Measurements from ENCODE around the gene PALLD.

The PALLD gene

GRCh38 chr4:168639914-168640313 is 143.1 kb downstream of the PALLD start:
- H3K79me1 ChIP-seq (ENCODE audit: low read depth, low read length) = peaks cover 4% of the 10 kb centered on the region
- no peak overlapping the region for H3K14ac ChIP-seq (ENCODE audit: low read length)
- no peak overlapping the region for H3K4ac ChIP-seq (ENCODE audit: low read length)
- DNase-seq (ENCODE audit: low spot score) = no peak
- H2BK12ac ChIP-seq (ENCODE audit: low read length) = no peak overlapping the region
- no peak overlapping the region for H3K4me2 ChIP-seq (ENCODE audit: insufficient read depth, low read length, poor library complexity, severe bottlenecking)
- H3K9ac ChIP-seq (ENCODE audit: low read depth, low read length, poor library complexity) = no peak overlapping the region
- H3K4me3 ChIP-seq (ENCODE audit: low read length in 2 of 2) = no peak overlapping the region
- H3K4me1 ChIP-seq (ENCODE audit: control insufficient read depth in 2 of 2, insufficient read depth in 1 of 2, low read depth in 1 of 2, low read length in 2 of 2) = peaks cover 4 to 8% of the 10 kb centered on the region in 2 donors
- H3K9me3 ChIP-seq (replicated peaks in 1 of 2; ENCODE audit: control insufficient read depth in 2 of 2, insufficient read depth in 1 of 2, low read depth in 1 of 2, low read length in 2 of 2) = no peaks in the 10 kb centered on the region
- no peak overlapping the region for H2BK15ac ChIP-seq (ENCODE audit: low read length)
- H4K8ac ChIP-seq (ENCODE audit: low read depth, low read length) = no peak overlapping the region
- no peak overlapping the region for H2AK5ac ChIP-seq (ENCODE audit: low read depth, low read length)
- H2BK5ac ChIP-seq (ENCODE audit: low read length) = no peak overlapping the region
- H2AFZ ChIP-seq (ENCODE audit: low read length) = no peak overlapping the region
- H3K36me3 ChIP-seq (replicated peaks in 1 of 2; ENCODE audit: control insufficient read depth in 2 of 2, insufficient read depth in 2 of 2, low read length in 2 of 2) = peaks cover 0 to 3% of the 10 kb centered on the region in 2 donors
- H3K18ac ChIP-seq (ENCODE audit: low read length) = no peak overlapping the region
- H2BK120ac ChIP-seq (ENCODE audit: low read depth, low read length) = no peak overlapping the region
- no peak overlapping the region for H3K23ac ChIP-seq (ENCODE audit: low read depth, low read length, poor library complexity)
- H3K27me3 ChIP-seq (ENCODE audit: control insufficient read depth in 3 of 3, insufficient read depth in 3 of 3, low read depth in 1 of 3, low read length in 3 of 3) = no peaks in the 10 kb centered on the region
- WGBS, 2 donors (ENCODE audit: extremely low coverage in 2 of 2, insufficient read length in 2 of 2, insufficient replicate concordance in 1 of 2) = no CpG with 5 or more reads among the region's 8 CpGs
- no peak overlapping the region for H3K27ac ChIP-seq (replicated peaks; ENCODE audit: low read length)
- H4K91ac ChIP-seq (ENCODE audit: low read depth, low read length, poor library complexity) = no peak overlapping the region

GRCh38 chr4:168641811-168642140 is 144.9 kb downstream of the PALLD start:
- no peaks in the 10 kb centered on the region for H3K79me1 ChIP-seq (ENCODE audit: low read depth, low read length)
- H2AFZ ChIP-seq (ENCODE audit: low read length) = no peak overlapping the region
- H3K9me3 ChIP-seq (replicated peaks in 1 of 2; ENCODE audit: control insufficient read depth in 2 of 2, insufficient read depth in 1 of 2, low read depth in 1 of 2, low read length in 2 of 2) = no peaks in the 10 kb centered on the region
- no peaks in the 10 kb centered on the region for H3K36me3 ChIP-seq (replicated peaks in 1 of 2; ENCODE audit: control insufficient read depth in 2 of 2, insufficient read depth in 2 of 2, low read length in 2 of 2)
- H2BK5ac ChIP-seq (ENCODE audit: low read length) = no peak overlapping the region
- no peak overlapping the region for H2BK15ac ChIP-seq (ENCODE audit: low read length)
- no peak overlapping the region for H3K4ac ChIP-seq (ENCODE audit: low read length)
- no peak overlapping the region for H2AK5ac ChIP-seq (ENCODE audit: low read depth, low read length)
- WGBS, 2 donors (ENCODE audit: extremely low coverage in 2 of 2, insufficient read length in 2 of 2, insufficient replicate concordance in 1 of 2) = no CpG with 5 or more reads among the region's 3 CpGs
- no peak overlapping the region for H4K8ac ChIP-seq (ENCODE audit: low read depth, low read length)
- DNase-seq (ENCODE audit: low spot score) = no peak
- no peaks in the 10 kb centered on the region for H3K27me3 ChIP-seq (ENCODE audit: control insufficient read depth in 3 of 3, insufficient read depth in 3 of 3, low read depth in 1 of 3, low read length in 3 of 3)
- H2BK12ac ChIP-seq (ENCODE audit: low read length) = no peak overlapping the region
- no peak overlapping the region for H3K18ac ChIP-seq (ENCODE audit: low read length)
- no peak overlapping the region for H3K14ac ChIP-seq (ENCODE audit: low read length)
- H4K91ac ChIP-seq (ENCODE audit: low read depth, low read length, poor library complexity) = no peak overlapping the region
- no peak overlapping the region for H3K4me2 ChIP-seq (ENCODE audit: insufficient read depth, low read length, poor library complexity, severe bottlenecking)
- no peak overlapping the region for H2BK120ac ChIP-seq (ENCODE audit: low read depth, low read length)
- H3K9ac ChIP-seq (ENCODE audit: low read depth, low read length, poor library complexity) = no peak overlapping the region
- peaks cover 4 to 8% of the 10 kb centered on the region in 2 donors for H3K4me1 ChIP-seq (ENCODE audit: control insufficient read depth in 2 of 2, insufficient read depth in 1 of 2, low read depth in 1 of 2, low read length in 2 of 2)
- H3K23ac ChIP-seq (ENCODE audit: low read depth, low read length, poor library complexity) = no peak overlapping the region
- H3K4me3 ChIP-seq (ENCODE audit: low read length in 2 of 2) = no peak overlapping the region
- no peak overlapping the region for H3K27ac ChIP-seq (replicated peaks; ENCODE audit: low read length)

GRCh38 chr4:168642591-168642990 is 145.7 kb downstream of the PALLD start:
- H4K91ac ChIP-seq (ENCODE audit: low read depth, low read length, poor library complexity) = no peak overlapping the region
- H2AFZ ChIP-seq (ENCODE audit: low read length) = no peak overlapping the region
- H3K18ac ChIP-seq (ENCODE audit: low read length) = no peak overlapping the region
- H3K4me1 ChIP-seq (ENCODE audit: control insufficient read depth in 2 of 2, insufficient read depth in 1 of 2, low read depth in 1 of 2, low read length in 2 of 2) = peaks cover 4 to 8% of the 10 kb centered on the region in 2 donors
- no peak overlapping the region for H2BK15ac ChIP-seq (ENCODE audit: low read length)
- H2BK5ac ChIP-seq (ENCODE audit: low read length) = no peak overlapping the region
- no peak overlapping the region for H3K4me2 ChIP-seq (ENCODE audit: insufficient read depth, low read length, poor library complexity, severe bottlenecking)
- H3K27ac ChIP-seq (replicated peaks; ENCODE audit: low read length) = no peak overlapping the region
- H3K27me3 ChIP-seq (ENCODE audit: control insufficient read depth in 3 of 3, insufficient read depth in 3 of 3, low read depth in 1 of 3, low read length in 3 of 3) = no peaks in the 10 kb centered on the region
- H4K8ac ChIP-seq (ENCODE audit: low read depth, low read length) = no peak overlapping the region
- H2BK12ac ChIP-seq (ENCODE audit: low read length) = no peak overlapping the region
- no peak overlapping the region for H2BK120ac ChIP-seq (ENCODE audit: low read depth, low read length)
- no peaks in the 10 kb centered on the region for H3K9me3 ChIP-seq (replicated peaks in 1 of 2; ENCODE audit: control insufficient read depth in 2 of 2, insufficient read depth in 1 of 2, low read depth in 1 of 2, low read length in 2 of 2)
- no peak for DNase-seq (ENCODE audit: low spot score)
- H3K23ac ChIP-seq (ENCODE audit: low read depth, low read length, poor library complexity) = no peak overlapping the region
- H3K36me3 ChIP-seq (replicated peaks in 1 of 2; ENCODE audit: control insufficient read depth in 2 of 2, insufficient read depth in 2 of 2, low read length in 2 of 2) = no peaks in the 10 kb centered on the region
- H3K79me1 ChIP-seq (ENCODE audit: low read depth, low read length) = no peaks in the 10 kb centered on the region
- no peak overlapping the region for H3K14ac ChIP-seq (ENCODE audit: low read length)
- H3K9ac ChIP-seq (ENCODE audit: low read depth, low read length, poor library complexity) = no peak overlapping the region
- H3K4ac ChIP-seq (ENCODE audit: low read length) = no peak overlapping the region
- no peak overlapping the region for H3K4me3 ChIP-seq (ENCODE audit: low read length in 2 of 2)
- no CpG with 5 or more reads among the region's 5 CpGs for WGBS, 2 donors (ENCODE audit: extremely low coverage in 2 of 2, insufficient read length in 2 of 2, insufficient replicate concordance in 1 of 2)
- no peak overlapping the region for H2AK5ac ChIP-seq (ENCODE audit: low read depth, low read length)

- Histone ChIP-seq H2BK15ac (ENCODE audit: low read length) (no peak overlapping the region), H3K4me1 (ENCODE audit: control insufficient read depth in 2 of 2, insufficient read depth in 1 of 2, low read depth in 1 of 2, low read length in 2 of 2) (peaks cover 10 to 11% of the 10 kb centered on the region in 2 donors), H3K14ac (ENCODE audit: low read length) (no peak overlapping the region), H3K18ac (ENCODE audit: low read length) (no peak overlapping the region), H2BK12ac (ENCODE audit: low read length) (no peak overlapping the region), H3K36me3 (replicated peaks in 1 of 2; ENCODE audit: control insufficient read depth in 2 of 2, insufficient read depth in 2 of 2, low read length in 2 of 2) (no peaks in the 10 kb centered on the region), H3K23ac (ENCODE audit: low read depth, low read length, poor library complexity) (no peak overlapping the region), H3K4me2 (ENCODE audit: insufficient read depth, low read length, poor library complexity, severe bottlenecking) (no peak overlapping the region), H2BK5ac (ENCODE audit: low read length) (no peak overlapping the region), H3K27ac (replicated peaks; ENCODE audit: low read length) (no peak overlapping the region), H4K91ac (ENCODE audit: low read depth, low read length, poor library complexity) (no peak overlapping the region), H4K8ac (ENCODE audit: low read depth, low read length) (no peak overlapping the region), H3K27me3 (ENCODE audit: control insufficient read depth in 3 of 3, insufficient read depth in 3 of 3, low read depth in 1 of 3, low read length in 3 of 3) (no peaks in the 10 kb centered on the region), H3K9me3 (replicated peaks in 1 of 2; ENCODE audit: control insufficient read depth in 2 of 2, insufficient read depth in 1 of 2, low read depth in 1 of 2, low read length in 2 of 2) (no peaks in the 10 kb centered on the region), H3K4ac (ENCODE audit: low read length) (no peak overlapping the region), H3K4me3 (ENCODE audit: low read length in 2 of 2) (no peak overlapping the region), H2AFZ (ENCODE audit: low read length) (no peak overlapping the region), H2AK5ac (ENCODE audit: low read depth, low read length) (no peak overlapping the region), H3K9ac (ENCODE audit: low read depth, low read length, poor library complexity) (no peak overlapping the region), H2BK120ac (ENCODE audit: low read depth, low read length) (no peak overlapping the region), H3K79me1 (ENCODE audit: low read depth, low read length) (no peaks in the 10 kb centered on the region)
- no CpG with 5 or more reads among the region's 5 CpGs for WGBS, 2 donors (ENCODE audit: extremely low coverage in 2 of 2, insufficient read length in 2 of 2, insufficient replicate concordance in 1 of 2)
- no peak for DNase-seq (ENCODE audit: low spot score)
These were observed 146.4 kb downstream of the PALLD start for GRCh38 chr4:168643111-168643795.

Data from neuronal stem cell (in vitro differentiated cells).